Heart left ventricle (tissue), 16 donors: ENCODE results near the gene ZMAT5. TPM values are rescaled to one million over a fixed set of nuclear protein-coding genes. Genes with fewer than 3 reads are reported as not detected.

Experiments
- ATAC-seq, 4 donors: fragments of 200-7000 bp; cut with Tn5 transposase; one replicate each; pipeline ENCODE4 v1.9.1; 2020 to 2022; ENCODE audit warnings: moderate library complexity in 4 of 4, mild to moderate bottlenecking in 3 of 4, moderate number of reproducible peaks in 1 of 4
- DNase-seq, 5 donors: peaks; one replicate each; pipeline ENCODE4 v3.0.0-alpha.2; 2020
- H3K27ac ChIP-seq, 12 donors: fragments of 200-600 bp; sonication (generic) in 4 of 12; one replicate each; pipeline versions ENCODE4 v1.5.0 to v1.8.0; 2016 to 2022; ENCODE audit warnings: mild to moderate bottlenecking in 2 of 12
- H3K27me3 ChIP-seq, 9 donors: fragments of 200-600 bp; sonication (generic) in 2 of 9; one replicate each; pipeline versions ENCODE4 v1.5.1 to v1.8.0; 2016 to 2022; ENCODE audit warnings: mild to moderate bottlenecking in 3 of 9
- H3K36me3 ChIP-seq, 9 donors: fragments of 200-600 bp; sonication (generic) in 2 of 9; one replicate each; pipeline versions ENCODE4 v1.5.0 to v1.8.0; 2018 to 2022; ENCODE audit warnings: mild to moderate bottlenecking in 2 of 9
- H3K4me1 ChIP-seq, 12 donors: fragments of 200-600 bp; sonication (generic) in 4 of 12; one replicate each; pipeline versions ENCODE4 v1.5.0 to v1.8.0; 2016 to 2022; ENCODE audit warnings: mild to moderate bottlenecking in 3 of 12
- H3K4me3 ChIP-seq, 12 donors: fragments of 200-600 bp; sonication (generic) in 4 of 12; one replicate each; pipeline versions ENCODE4 v1.5.0 to v1.8.0; 2017 to 2022; ENCODE audit warnings: mild to moderate bottlenecking in 9 of 12, moderate library complexity in 4 of 12
- H3K9me3 ChIP-seq, 12 donors: fragments of 200-600 bp; sonication (generic) in 4 of 12; one replicate each; pipeline versions ENCODE4 v1.5.0 to v1.8.0; 2016 to 2022; ENCODE audit warnings: mild to moderate bottlenecking in 1 of 12
- CTCF ChIP-seq, 12 donors: fragments of 200-600 bp; sonication (generic) in 4 of 12; IDR thresholded peaks; one replicate each; pipeline versions ENCODE4 v1.5.0 to v1.8.0; 2018 to 2022; ENCODE audit warnings: antibody characterized with exemption in 12 of 12, mild to moderate bottlenecking in 5 of 12
- POLR2A ChIP-seq, 2 donors: fragments of 450-650 bp; IDR thresholded peaks; one replicate each; pipeline ENCODE4 v1.6.1; 2017; ENCODE audit warnings: antibody characterized with exemption in 2 of 2, mild to moderate bottlenecking in 2 of 2, moderate library complexity in 2 of 2
- WGBS, 4 donors: extraction: QIAGEN DNeasy Blood & Tissue Kit in 2 of 4; methylation state at CpG; one replicate each; pipeline versions ENCODE4 v1.1.5 to v1.1.7; 2013 to 2018; 5-methylcytosine and 5-hydroxymethylcytosine counted together
- intact Hi-C, 10 donors: fragments of 100-400 bp; cut with DNase I; formaldehyde crosslinking; loops; one replicate each; pipeline versions ENCODE4 v1.11.1 to v1.14.2; 2022
- polyA plus RNA-seq, 2 donors: library from polyadenylated mRNA; stranded (reverse); fragments of 200-250 nt; gene quantifications; one replicate each; pipeline ENCODE4 v1.2.3, GENCODE V29; 2013
- total RNA-seq, 9 donors: library from RNA; depleted of rRNA in 2 of 9; stranded (reverse); fragments of >200 nt in 2 of 9; fragmentation: NEBNext Ultra II Directional in 3 of 9; extraction: Animal tissue kit (Norgen Biotek cat#: 25700) in 3 of 9; gene quantifications; one replicate each; pipeline versions ENCODE4 v1.1.0 to v1.2.4, GENCODE V29; 2016 to 2023
- donor health status: ischemic (EF 13 %, LVEDD 7.1; RV severe dilation, severe dysfunction).
- donor health status: healthy with polysubstance abuse.
- donor health status: DM: no; HTN: yes; CAD: no.
- donor health status: DM: no; HTN: no; CAD: no.
- donor health status: ischemic (EF 25% LVEDD 6.9; RV normal size, moderate dysfunction).
- donor health status: ischemic (EF 25% LVEDD 5.7; RV mildly dilated, moderate dysfunction).
- donor health status: healthy.
- donor health status: DM: yes; HTN: yes; CAD: no.
- donor health status: ischemic (EF 35%, LVEDD 5.7; RV mildly dilated, moderate dysfunction).
- donor health status: nonischemic (EF 11% LVEDD 7.7; RV severe dilation, severe dysfunction).
- donor health status: DM: yes; HTN: yes; CAD: no.
- donor health status: PGD.
- donor health status: ischemic (EF 29% LVEDD 5.4; RV normal size, mild dysfunction).
- donor health status: nonischemic (EF 23%, LVEDD 6.1; RV moderate dilation, normal function).

ZMAT5 gene
- total and polyA plus RNA-seq, 11 donors, result 19.4 to 37.2 (median 22.7) TPM

GRCh38 chr22:29750559-29751538 is 16.0 kb downstream of the ZMAT5 start:
- intact Hi-C loops, result no loop called here
- no peak overlapping the region for H3K4me3 ChIP-seq
- H3K27ac ChIP-seq, result peak overlapping the region in 1 of 12 donors; percentile 27
- no peaks in the 10 kb centered on the region for H3K27me3 ChIP-seq
- ATAC-seq (peak in 2 of 4 donors; percentile 22 to 46), DNase-seq (no peak)
- TF ChIP-seq CTCF (IDR thresholded peaks at IDR 0.05), result no peak
- TF ChIP-seq POLR2A (IDR thresholded peaks at IDR 0.05), result no peak
- H3K4me1 ChIP-seq, result peaks cover 0 to 13% (median 0%) of the 10 kb centered on the region in 12 donors
- H3K36me3 ChIP-seq, result peaks cover 0 to 48% (median 32%) of the 10 kb centered on the region in 9 donors
- WGBS, 4 donors, result 84 to 91% (median 88%) methylated on average over 11 of the region's 11 CpGs
- H3K9me3 ChIP-seq, result no peaks in the 10 kb centered on the region

GRCh38 chr22:29750029-29750428 is 16.8 kb downstream of the ZMAT5 start:
- Histone ChIP-seq H3K36me3 (peaks cover 0 to 55% (median 39%) of the 10 kb centered on the region in 9 donors), H3K27me3 (no peaks in the 10 kb centered on the region), H3K27ac (no peak overlapping the region), H3K4me3 (no peak overlapping the region), H3K4me1 (peaks cover 0 to 13% (median 0%) of the 10 kb centered on the region in 12 donors), H3K9me3 (no peaks in the 10 kb centered on the region)
- no peak for ATAC-seq
- intact Hi-C loops, result no loop called here
- DNase-seq, result no peak
- TF ChIP-seq CTCF (IDR thresholded peaks at IDR 0.05) (no peak), POLR2A (IDR thresholded peaks at IDR 0.05) (no peak)
- WGBS, 4 donors, result 89 to 96% (median 93%) methylated on average over 3 of the region's 3 CpGs

- DNase-seq (no peak), ATAC-seq (no peak)
- no peaks in the 10 kb centered on the region for H3K27me3 ChIP-seq
- H3K4me3 ChIP-seq, result no peak overlapping the region
- peaks cover 0 to 13% (median 0%) of the 10 kb centered on the region in 12 donors for H3K4me1 ChIP-seq
- 93 to 98% (median 94%) methylated on average over 6 to 9 of the region's 9 CpGs for WGBS, 4 donors
- intact Hi-C loops, result no loop called here
- H3K9me3 ChIP-seq, result no peaks in the 10 kb centered on the region
- peaks cover 0 to 55% (median 32%) of the 10 kb centered on the region in 9 donors for H3K36me3 ChIP-seq
- TF ChIP-seq POLR2A (IDR thresholded peaks at IDR 0.05), result no peak
- H3K27ac ChIP-seq, result no peak overlapping the region
Measured at GRCh38 chr22:29748248-29748893, 18.4 kb downstream of the ZMAT5 start.

- peaks cover 0 to 55% (median 33%) of the 10 kb centered on the region in 9 donors for H3K36me3 ChIP-seq
- no peaks in the 10 kb centered on the region for H3K9me3 ChIP-seq
- intact Hi-C loops, result no loop called here
- H3K27me3 ChIP-seq, result no peaks in the 10 kb centered on the region
- H3K4me3 ChIP-seq, result no peak overlapping the region
- no peak overlapping the region for H3K27ac ChIP-seq
- ATAC-seq (no peak), DNase-seq (peak in 1 of 5 donors; percentile 25)
- TF ChIP-seq CTCF (IDR thresholded peaks at IDR 0.05) (no peak), POLR2A (IDR thresholded peaks at IDR 0.05) (no peak)
- H3K4me1 ChIP-seq, result peaks cover 0 to 13% (median 0%) of the 10 kb centered on the region in 12 donors
- WGBS, 4 donors, result 81 to 96% (median 95%) methylated on average over 6 to 7 of the region's 7 CpGs
Measured at GRCh38 chr22:29747832-29748231, 19.0 kb downstream of the ZMAT5 start.
